Measurements from ENCODE around the gene HSPB2.
A peak's percentile ranks its signal among the peaks of the same experiment; 100 is the strongest.
"Not testable (repeated sequence)": the region's sequence is repeated elsewhere in the genome, so short reads cannot be mapped to it uniquely, and the experiment has no call there.

HSPB2 gene

GRCh38 chr11:111923351-111923788, 10.8 kb downstream of the HSPB2 start:
- no peak overlapping the region for H3K4me3 Mint-ChIP-seq
- no peaks in the 10 kb centered on the region for H3K36me3 Mint-ChIP-seq
- no peaks in the 10 kb centered on the region for H3K9me3 Mint-ChIP-seq (ENCODE audit: low read depth)
- peaks cover 3% of the 10 kb centered on the region for H3K27me3 Mint-ChIP-seq
- peaks cover 16% of the 10 kb centered on the region for H3K4me1 Mint-ChIP-seq (ENCODE audit: low read depth)
- no peak overlapping the region for H3K27ac Mint-ChIP-seq

GRCh38 chr11:111923951-111924350, 11.4 kb downstream of the HSPB2 start:
- no peaks in the 10 kb centered on the region for H3K9me3 Mint-ChIP-seq (ENCODE audit: low read depth)
- peaks cover 3% of the 10 kb centered on the region for H3K27me3 Mint-ChIP-seq
- H3K4me3 Mint-ChIP-seq = no peak overlapping the region
- H3K36me3 Mint-ChIP-seq = no peaks in the 10 kb centered on the region
- H3K27ac Mint-ChIP-seq = peak overlapping the region; percentile 4
- peaks cover 16% of the 10 kb centered on the region for H3K4me1 Mint-ChIP-seq (ENCODE audit: low read depth)

- Mint-ChIP-seq H3K36me3 (no peaks in the 10 kb centered on the region), H3K4me1 (ENCODE audit: low read depth) (peaks cover 16% of the 10 kb centered on the region), H3K9me3 (ENCODE audit: low read depth) (no peaks in the 10 kb centered on the region), H3K27ac (no peak overlapping the region), H3K27me3 (no peaks in the 10 kb centered on the region), H3K4me3 (peak overlapping the region; percentile 87)
Measured at GRCh38 chr11:111925953-111926352, 13.4 kb downstream of the HSPB2 start.

- Mint-ChIP-seq H3K9me3 (ENCODE audit: low read depth) (no peaks in the 10 kb centered on the region), H3K4me3 (peak overlapping the region; percentile 87), H3K27ac (peak overlapping the region; percentile 90), H3K36me3 (no peaks in the 10 kb centered on the region), H3K27me3 (no peaks in the 10 kb centered on the region), H3K4me1 (ENCODE audit: low read depth) (peaks cover 19% of the 10 kb centered on the region)
Measured at GRCh38 chr11:111926505-111927391, 14.2 kb downstream of the HSPB2 start.

- Mint-ChIP-seq H3K4me3 (no peak overlapping the region), H3K9me3 (ENCODE audit: low read depth) (no peaks in the 10 kb centered on the region), H3K4me1 (ENCODE audit: low read depth) (peaks cover 42% of the 10 kb centered on the region), H3K36me3 (no peaks in the 10 kb centered on the region), H3K27ac (no peak overlapping the region), H3K27me3 (no peaks in the 10 kb centered on the region)
Measured at GRCh38 chr11:111930472-111930871, 17.9 kb downstream of the HSPB2 start.

GRCh38 chr11:111932611-111932950, 20.0 kb downstream of the HSPB2 start:
- Mint-ChIP-seq H3K27ac (peak overlapping the region; percentile 82), H3K4me1 (ENCODE audit: low read depth) (peaks cover 39% of the 10 kb centered on the region), H3K9me3 (ENCODE audit: low read depth) (no peaks in the 10 kb centered on the region), H3K36me3 (no peaks in the 10 kb centered on the region), H3K4me3 (peak overlapping the region; percentile 8), H3K27me3 (no peaks in the 10 kb centered on the region)

- H3K36me3 Mint-ChIP-seq; H3K4me3 Mint-ChIP-seq; H3K9me3 Mint-ChIP-seq (ENCODE audit: low read depth); H3K27me3 Mint-ChIP-seq: not testable (repeated sequence)
- peaks cover 44% of the 10 kb centered on the region for H3K4me1 Mint-ChIP-seq (ENCODE audit: low read depth)
- H3K27ac Mint-ChIP-seq = peak overlapping the region; percentile 82
Measured at GRCh38 chr11:111933176-111933575, 20.6 kb downstream of the HSPB2 start.

- Mint-ChIP-seq H3K36me3 (peaks cover 2% of the 10 kb centered on the region), H3K4me3 (no peak overlapping the region), H3K27me3 (no peaks in the 10 kb centered on the region), H3K9me3 (ENCODE audit: low read depth) (no peaks in the 10 kb centered on the region), H3K4me1 (ENCODE audit: low read depth) (peaks cover 51% of the 10 kb centered on the region), H3K27ac (peak overlapping the region; percentile 66)
Measured at GRCh38 chr11:111933872-111934271, 21.3 kb downstream of the HSPB2 start.

- peaks cover 55% of the 10 kb centered on the region for H3K4me1 Mint-ChIP-seq (ENCODE audit: low read depth)
- H3K4me3 Mint-ChIP-seq = no peak overlapping the region
- no peaks in the 10 kb centered on the region for H3K9me3 Mint-ChIP-seq (ENCODE audit: low read depth)
- peak overlapping the region; percentile 98 for H3K27ac Mint-ChIP-seq
- H3K36me3 Mint-ChIP-seq = peaks cover 2% of the 10 kb centered on the region
- no peaks in the 10 kb centered on the region for H3K27me3 Mint-ChIP-seq
Measured at GRCh38 chr11:111934306-111934705, 21.8 kb downstream of the HSPB2 start.

GRCh38 chr11:111935317-111936039, 22.9 kb downstream of the HSPB2 start:
- peak overlapping the region; percentile 88 for H3K4me3 Mint-ChIP-seq

GRCh38 chr11:111936040-111936540, 23.6 kb downstream of the HSPB2 start:
- peaks cover 8% of the 10 kb centered on the region for H3K36me3 Mint-ChIP-seq
- H3K27ac Mint-ChIP-seq = peak overlapping the region; percentile 98
- no peaks in the 10 kb centered on the region for H3K27me3 Mint-ChIP-seq
- H3K4me1 Mint-ChIP-seq (ENCODE audit: low read depth) = peaks cover 66% of the 10 kb centered on the region
- H3K9me3 Mint-ChIP-seq (ENCODE audit: low read depth) = no peaks in the 10 kb centered on the region
- H3K4me3 Mint-ChIP-seq = peak overlapping the region; percentile 88

More at GRCh38 chr11:111935317-111936039, 22.9 kb downstream of the HSPB2 start:
- Mint-ChIP-seq H3K27me3 (no peaks in the 10 kb centered on the region), H3K9me3 (ENCODE audit: low read depth) (no peaks in the 10 kb centered on the region), H3K27ac (peak overlapping the region; percentile 98), H3K4me1 (ENCODE audit: low read depth) (peaks cover 61% of the 10 kb centered on the region), H3K36me3 (peaks cover 4% of the 10 kb centered on the region)

- H3K36me3 Mint-ChIP-seq = peaks cover 8% of the 10 kb centered on the region
- peak overlapping the region; percentile 98 for H3K27ac Mint-ChIP-seq
- peak overlapping the region; percentile 94 for H3K4me3 Mint-ChIP-seq
- H3K4me1 Mint-ChIP-seq (ENCODE audit: low read depth) = peaks cover 63% of the 10 kb centered on the region
- no peaks in the 10 kb centered on the region for H3K27me3 Mint-ChIP-seq
- H3K9me3 Mint-ChIP-seq (ENCODE audit: low read depth) = no peaks in the 10 kb centered on the region
Measured at GRCh38 chr11:111937461-111937769, 24.9 kb downstream of the HSPB2 start.

GRCh38 chr11:111937844-111938243, 25.3 kb downstream of the HSPB2 start:
- Mint-ChIP-seq H3K4me1 (ENCODE audit: low read depth) (peaks cover 62% of the 10 kb centered on the region), H3K4me3 (peak overlapping the region; percentile 94), H3K36me3 (peaks cover 8% of the 10 kb centered on the region), H3K27ac (peak overlapping the region; percentile 98), H3K27me3 (no peaks in the 10 kb centered on the region), H3K9me3 (ENCODE audit: low read depth) (no peaks in the 10 kb centered on the region)

GRCh38 chr11:111938687-111939160, 26.2 kb downstream of the HSPB2 start:
- H3K4me3 Mint-ChIP-seq = peak overlapping the region; percentile 94
- H3K4me1 Mint-ChIP-seq (ENCODE audit: low read depth) = peaks cover 60% of the 10 kb centered on the region
- H3K27me3 Mint-ChIP-seq = no peaks in the 10 kb centered on the region
- no peaks in the 10 kb centered on the region for H3K9me3 Mint-ChIP-seq (ENCODE audit: low read depth)
- H3K36me3 Mint-ChIP-seq = peaks cover 8% of the 10 kb centered on the region
- peak overlapping the region; percentile 98 for H3K27ac Mint-ChIP-seq

Data from activated naive CD8-positive, alpha-beta T cell (primary cell).